Kidney epithelial cell (primary cell): ENCODE measurements around the gene STMND1. TPM values are rescaled to one million over a fixed set of nuclear protein-coding genes. Genes with fewer than 3 reads are reported as not detected.
A peak's percentile ranks its signal among the peaks of the same experiment; 100 is the strongest.

Experiments
- DNase-seq: peaks from one replicate; pipeline ENCODE4 v3.0.0-alpha.2; 2010; ENCODE audit warnings: low read depth
- H3K27me3 ChIP-seq: 2 replicates; pipeline ENCODE4 v1.6.0; 2011; ENCODE audit warnings: low read length; ENCODE audit not compliant: control insufficient read depth, insufficient read depth
- H3K36me3 ChIP-seq: 2 replicates; pipeline ENCODE4 v1.5.1; 2011; ENCODE audit warnings: low read length; ENCODE audit not compliant: control insufficient read depth, insufficient read depth
- H3K4me3 ChIP-seq: 2 replicates; pipeline ENCODE4 v1.5.1; 2011; ENCODE audit warnings: low read depth, mild to moderate bottlenecking, control low read depth, low read length
- CTCF ChIP-seq: IDR thresholded peaks from 2 replicates; pipeline ENCODE4 v1.5.1; 2011; ENCODE audit warnings: mild to moderate bottlenecking, moderate library complexity, low read length, control low read depth, inconsistent platforms; ENCODE audit not compliant: insufficient read depth, poor library complexity, severe bottlenecking
- total RNA-seq: library from RNA; depleted of rRNA; stranded (reverse); fragments of >200 nt; gene quantifications from 2 replicates; pipeline ENCODE4 v1.2.3, GENCODE V29; 2015

Gene STMND1
- total RNA-seq = 0.07 TPM in 1 of 2 replicates, not detected in the other

DNA sequence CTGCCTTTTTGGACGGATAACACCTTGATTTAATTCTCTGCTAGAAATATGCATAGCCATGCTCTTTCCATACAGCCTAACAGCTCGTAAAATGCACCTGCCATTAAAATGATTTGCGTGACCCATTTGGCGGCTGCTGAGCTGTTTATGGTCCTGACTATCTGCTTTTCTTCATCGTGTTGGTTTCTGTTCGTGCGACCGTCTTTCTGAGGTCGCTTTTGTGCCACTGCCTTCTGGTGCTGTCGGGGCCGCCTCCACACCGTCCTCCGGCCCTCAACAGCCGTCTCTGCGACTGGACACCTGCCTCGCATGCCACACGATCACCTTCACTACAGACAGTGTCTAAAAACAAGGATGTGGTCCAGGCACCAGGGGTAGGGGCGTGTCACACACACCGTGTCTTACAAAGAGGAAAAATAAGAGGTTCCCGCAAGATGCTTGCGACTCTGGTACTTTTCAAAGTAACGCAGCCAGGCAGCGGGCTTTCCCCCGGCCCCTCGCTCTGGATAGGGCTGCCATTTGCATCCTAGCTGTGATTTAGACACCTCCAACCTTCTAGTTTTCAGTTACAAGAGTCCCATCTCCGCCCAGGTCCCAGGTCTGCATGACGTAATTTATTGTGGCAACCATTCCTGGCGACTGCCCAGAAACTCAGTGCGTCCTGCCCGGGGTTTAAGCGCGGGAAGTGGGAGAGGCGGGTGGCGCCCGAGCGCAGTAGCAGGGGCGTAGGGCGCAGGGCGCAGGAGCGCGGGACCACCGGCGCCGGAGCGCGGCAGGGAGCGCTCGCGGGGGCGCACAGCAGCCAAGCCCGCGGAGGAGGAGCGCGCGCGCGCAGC lies at the start of gene STMND1:
TSS of gene STMND1 (plus strand) at position 629 of the 836 bp plus-strand sequence. CDS start 208 bp downstream, outside the sequence.
- Histone ChIP-seq H3K27me3 (peaks cover 16% of the 10 kb centered on the region), H3K36me3 (no peaks in the 10 kb centered on the region), H3K4me3 (peak within 1 kb of the TSS; percentile 33)
- no peak for DNase-seq
- TF ChIP-seq CTCF = no peak

DNA sequence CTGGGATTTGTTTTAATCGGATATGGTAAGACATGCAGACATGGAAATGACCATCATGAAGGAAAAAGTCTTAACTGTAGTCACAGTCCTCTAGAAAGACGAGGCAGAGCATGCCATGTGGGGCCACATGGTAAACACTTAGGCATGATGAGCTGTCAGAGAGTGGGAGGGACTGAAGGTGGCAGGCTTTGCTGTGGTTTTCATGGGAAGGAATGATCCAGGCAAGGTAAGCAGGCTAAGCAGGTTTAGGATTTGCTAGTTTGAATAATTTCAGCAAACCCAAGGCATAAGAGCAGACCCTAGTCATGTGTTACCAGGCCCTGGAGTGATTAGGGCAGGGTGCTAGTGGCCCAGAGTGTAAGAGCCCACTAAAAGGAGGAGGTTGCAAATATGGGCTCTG lies 47.2 kb upstream of the STMND1 start:
- TF ChIP-seq CTCF = no peak
- H3K4me3 ChIP-seq = no peak overlapping the region
- no peaks in the 10 kb centered on the region for H3K27me3 ChIP-seq
- no peak for DNase-seq
- H3K36me3 ChIP-seq = no peaks in the 10 kb centered on the region

DNA sequence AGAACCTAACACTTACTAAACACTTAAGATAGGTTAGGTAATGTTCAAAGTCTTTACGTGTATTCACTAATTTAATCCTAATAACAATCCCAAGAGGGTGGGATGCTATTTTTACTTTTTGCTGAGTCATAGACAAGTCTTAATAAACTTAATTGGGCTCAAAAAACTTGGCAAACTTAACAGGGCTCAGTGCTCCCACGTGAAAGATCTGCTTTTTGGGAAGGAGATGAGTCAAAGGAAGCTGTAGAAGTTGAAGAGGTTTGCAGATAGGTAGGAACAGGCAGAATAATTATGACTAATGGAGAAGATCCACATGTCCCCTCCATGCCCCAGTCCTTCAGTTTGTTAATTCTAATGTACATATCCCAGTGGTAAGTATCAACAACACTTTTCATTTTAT lies 44.5 kb upstream of the STMND1 start:
- H3K27me3 ChIP-seq = no peaks in the 10 kb centered on the region
- no peaks in the 10 kb centered on the region for H3K36me3 ChIP-seq
- no peak overlapping the region for H3K4me3 ChIP-seq
- no peak for DNase-seq
- no peak for TF ChIP-seq CTCF

DNA sequence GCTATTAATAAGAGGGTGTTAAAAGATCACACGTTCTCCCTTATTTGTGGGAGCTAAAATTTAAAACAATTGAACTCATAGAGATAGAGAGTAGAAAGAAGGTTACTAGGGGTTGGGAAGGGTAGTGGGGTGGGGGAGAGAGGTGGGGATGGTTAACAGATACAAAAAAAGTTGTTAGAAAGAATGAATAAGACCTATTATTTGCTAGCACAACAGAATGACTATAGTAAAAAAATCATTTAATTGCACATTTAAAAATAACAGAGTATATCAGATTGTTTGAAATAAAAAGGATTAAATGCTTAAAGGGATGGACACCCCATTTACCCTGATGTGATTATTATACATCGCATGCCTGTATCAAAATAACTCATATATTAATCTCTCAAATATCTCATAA lies 43.3 kb upstream of the STMND1 start:
- Histone ChIP-seq H3K27me3 (no peaks in the 10 kb centered on the region), H3K36me3 (no peaks in the 10 kb centered on the region), H3K4me3 (no peak overlapping the region)
- no peak for DNase-seq
- TF ChIP-seq CTCF = no peak

DNA sequence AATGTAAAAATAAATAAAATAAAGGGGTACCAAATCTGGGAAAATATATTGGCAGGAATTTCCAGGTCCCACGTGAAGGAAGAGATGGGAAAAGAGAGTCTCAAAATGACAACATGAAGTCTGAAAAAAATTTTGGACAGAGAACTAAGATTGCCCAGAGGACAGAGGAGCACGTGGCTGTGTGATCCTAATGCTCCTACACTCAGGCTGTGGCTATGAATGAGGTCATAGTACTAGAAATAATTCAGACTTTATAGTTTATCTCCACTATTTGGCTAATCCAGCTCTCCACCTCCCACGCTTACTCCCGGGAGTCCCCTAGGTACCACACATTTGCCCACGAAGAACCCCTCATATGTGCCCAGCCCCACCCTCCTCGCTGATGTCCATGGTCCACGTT lies 42.8 kb upstream of the STMND1 start:
- H3K36me3 ChIP-seq = no peaks in the 10 kb centered on the region
- H3K4me3 ChIP-seq = no peak overlapping the region
- TF ChIP-seq CTCF = no peak
- no peak for DNase-seq
- no peaks in the 10 kb centered on the region for H3K27me3 ChIP-seq

- no peak for DNase-seq
- TF ChIP-seq CTCF = no peak
- Histone ChIP-seq H3K4me3 (no peak overlapping the region), H3K36me3 (no peaks in the 10 kb centered on the region), H3K27me3 (no peaks in the 10 kb centered on the region)
Observed at GRCh38 chr6:17059850-17060249, 42.0 kb upstream of the STMND1 start.
